Measurements from ENCODE around the gene RFTN2.

RFTN2 gene

GRCh38 chr2:197539734-197540133 lies 135.7 kb downstream of the RFTN2 start:
- DNase-seq = no peak

- no peak for DNase-seq
These were observed 137.0 kb downstream of the RFTN2 start for GRCh38 chr2:197538412-197538811.

Measured in NCI-H69 (cell line).